ENCODE data around the gene LTF.

LTF gene

DNA sequence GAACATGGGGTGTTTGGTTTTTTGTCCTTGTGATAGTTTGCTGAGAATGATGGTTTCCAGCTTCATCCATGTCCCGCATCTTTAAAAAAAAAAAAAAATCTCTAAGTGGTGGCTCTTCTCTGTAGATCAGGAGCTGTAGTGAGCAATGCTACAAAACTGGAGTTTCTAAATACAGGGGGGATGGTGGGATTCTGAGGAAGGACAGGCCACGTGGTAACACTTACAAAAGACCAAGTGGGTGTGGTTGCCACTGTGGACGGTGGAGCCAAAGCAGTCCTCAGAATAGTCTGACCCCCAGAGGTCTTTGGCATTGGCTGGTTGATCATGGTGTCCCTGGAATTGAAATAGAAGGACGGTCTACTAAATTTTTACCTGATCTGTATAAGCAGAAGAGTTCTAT lies 50.0 kb downstream of the LTF start:
- H3K9ac ChIP-seq (ENCODE audit: low read length), result no peak overlapping the region
- H3K27ac ChIP-seq (ENCODE audit: low read depth, low read length), result no peak overlapping the region
- no peak overlapping the region for H3K4me3 ChIP-seq (ENCODE audit: low read depth in 1 of 2, low read length in 2 of 2)
- H3K36me3 ChIP-seq (ENCODE audit: insufficient read depth, low read length), result no peaks in the 10 kb centered on the region
- no peaks in the 10 kb centered on the region for H3K9me3 ChIP-seq (ENCODE audit: low read length)
- no peaks in the 10 kb centered on the region for H3K4me1 ChIP-seq (ENCODE audit: insufficient read depth, low read length)
- H3K27me3 ChIP-seq (ENCODE audit: control insufficient read depth in 1 of 2, insufficient read depth in 2 of 2, low read length in 2 of 2), result no peaks in the 10 kb centered on the region

GRCh38 chr3:46413951-46414350 lies 50.8 kb downstream of the LTF start:
- Histone ChIP-seq H3K4me1 (ENCODE audit: insufficient read depth, low read length) (no peaks in the 10 kb centered on the region), H3K27me3 (ENCODE audit: control insufficient read depth in 1 of 2, insufficient read depth in 2 of 2, low read length in 2 of 2) (no peaks in the 10 kb centered on the region), H3K27ac (ENCODE audit: low read depth, low read length) (no peak overlapping the region), H3K4me3 (ENCODE audit: low read depth in 1 of 2, low read length in 2 of 2) (no peak overlapping the region), H3K36me3 (ENCODE audit: insufficient read depth, low read length) (no peaks in the 10 kb centered on the region), H3K9ac (ENCODE audit: low read length) (no peak overlapping the region), H3K9me3 (ENCODE audit: low read length) (no peaks in the 10 kb centered on the region)

GRCh38 chr3:46412786-46413298 lies 51.9 kb downstream of the LTF start:
- no peaks in the 10 kb centered on the region for H3K9me3 ChIP-seq (ENCODE audit: low read length)
- no peak overlapping the region for H3K4me3 ChIP-seq (ENCODE audit: low read depth in 1 of 2, low read length in 2 of 2)
- no peaks in the 10 kb centered on the region for H3K4me1 ChIP-seq (ENCODE audit: insufficient read depth, low read length)
- H3K27ac ChIP-seq (ENCODE audit: low read depth, low read length), result no peak overlapping the region
- H3K36me3 ChIP-seq (ENCODE audit: insufficient read depth, low read length), result no peaks in the 10 kb centered on the region
- no peak overlapping the region for H3K9ac ChIP-seq (ENCODE audit: low read length)
- no peaks in the 10 kb centered on the region for H3K27me3 ChIP-seq (ENCODE audit: control insufficient read depth in 1 of 2, insufficient read depth in 2 of 2, low read length in 2 of 2)

DNA sequence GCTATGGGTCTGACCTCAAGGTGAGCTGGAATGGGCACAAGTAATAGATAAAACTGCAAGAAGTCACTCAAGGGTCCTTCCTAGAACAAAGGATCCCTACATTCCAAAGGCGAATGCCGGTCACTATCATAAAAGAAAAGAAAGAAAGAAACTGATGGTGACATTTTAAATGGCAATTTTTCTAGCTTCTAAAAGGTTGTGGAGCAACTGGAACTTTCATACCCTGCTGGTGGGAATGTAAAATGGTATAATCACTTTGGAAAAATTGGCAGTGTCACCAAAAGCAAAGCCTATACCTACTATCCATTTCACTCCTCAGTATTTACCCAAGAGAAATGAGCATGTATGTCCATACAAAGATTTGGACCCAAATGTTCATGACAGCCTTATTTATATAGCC lies 53.4 kb downstream of the LTF start:
- H3K27ac ChIP-seq (ENCODE audit: low read depth, low read length), result no peak overlapping the region
- H3K9me3 ChIP-seq (ENCODE audit: low read length), result no peaks in the 10 kb centered on the region
- H3K36me3 ChIP-seq (ENCODE audit: insufficient read depth, low read length), result no peaks in the 10 kb centered on the region
- H3K9ac ChIP-seq (ENCODE audit: low read length), result no peak overlapping the region
- H3K27me3 ChIP-seq (ENCODE audit: control insufficient read depth in 1 of 2, insufficient read depth in 2 of 2, low read length in 2 of 2), result no peaks in the 10 kb centered on the region
- H3K4me3 ChIP-seq (ENCODE audit: low read depth in 1 of 2, low read length in 2 of 2), result no peak overlapping the region
- no peaks in the 10 kb centered on the region for H3K4me1 ChIP-seq (ENCODE audit: insufficient read depth, low read length)

DNA sequence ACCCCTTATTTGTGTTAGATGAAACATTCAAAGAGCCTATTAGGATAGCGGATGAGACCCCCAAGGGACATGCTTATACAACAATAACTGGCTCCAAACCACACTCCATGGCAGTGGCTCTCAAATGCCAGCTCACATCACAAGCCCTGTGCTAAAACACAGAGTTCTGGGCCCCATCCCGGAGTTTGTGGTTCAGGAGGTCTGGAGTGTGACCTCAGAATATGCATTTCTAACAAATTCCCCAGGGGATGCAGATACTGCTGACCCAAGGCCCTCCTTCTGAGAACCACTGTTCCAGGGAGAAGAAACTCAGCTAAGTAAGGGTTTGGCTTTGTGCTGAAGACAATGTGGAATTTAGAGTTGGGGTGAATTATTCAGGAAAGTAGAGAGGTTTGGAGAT lies 54.0 kb downstream of the LTF start:
- no peaks in the 10 kb centered on the region for H3K4me1 ChIP-seq (ENCODE audit: insufficient read depth, low read length)
- H3K9ac ChIP-seq (ENCODE audit: low read length), result no peak overlapping the region
- no peak overlapping the region for H3K4me3 ChIP-seq (ENCODE audit: low read depth in 1 of 2, low read length in 2 of 2)
- H3K27me3 ChIP-seq (ENCODE audit: control insufficient read depth in 1 of 2, insufficient read depth in 2 of 2, low read length in 2 of 2), result no peaks in the 10 kb centered on the region
- H3K36me3 ChIP-seq (ENCODE audit: insufficient read depth, low read length), result no peaks in the 10 kb centered on the region
- no peaks in the 10 kb centered on the region for H3K9me3 ChIP-seq (ENCODE audit: low read length)
- no peak overlapping the region for H3K27ac ChIP-seq (ENCODE audit: low read depth, low read length)

GRCh38 chr3:46409739-46410489 lies 54.8 kb downstream of the LTF start:
- no peak overlapping the region for H3K27ac ChIP-seq (ENCODE audit: low read depth, low read length)
- no peaks in the 10 kb centered on the region for H3K27me3 ChIP-seq (ENCODE audit: control insufficient read depth in 1 of 2, insufficient read depth in 2 of 2, low read length in 2 of 2)
- H3K9ac ChIP-seq (ENCODE audit: low read length), result no peak overlapping the region
- H3K36me3 ChIP-seq (ENCODE audit: insufficient read depth, low read length), result no peaks in the 10 kb centered on the region
- no peak overlapping the region for H3K4me3 ChIP-seq (ENCODE audit: low read depth in 1 of 2, low read length in 2 of 2)
- no peaks in the 10 kb centered on the region for H3K9me3 ChIP-seq (ENCODE audit: low read length)
- H3K4me1 ChIP-seq (ENCODE audit: insufficient read depth, low read length), result no peaks in the 10 kb centered on the region

DNA sequence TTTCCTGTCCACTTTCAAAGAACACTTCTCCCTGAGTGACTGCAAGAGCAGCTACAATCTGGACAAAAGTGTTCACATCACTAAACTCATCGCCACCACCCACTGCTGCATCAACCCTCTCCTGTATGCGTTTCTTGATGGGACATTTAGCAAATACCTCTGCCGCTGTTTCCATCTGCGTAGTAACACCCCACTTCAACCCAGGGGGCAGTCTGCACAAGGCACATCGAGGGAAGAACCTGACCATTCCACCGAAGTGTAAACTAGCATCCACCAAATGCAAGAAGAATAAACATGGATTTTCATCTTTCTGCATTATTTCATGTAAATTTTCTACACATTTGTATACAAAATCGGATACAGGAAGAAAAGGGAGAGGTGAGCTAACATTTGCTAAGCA lies 55.9 kb downstream of the LTF start:
- no peak overlapping the region for H3K4me3 ChIP-seq (ENCODE audit: low read depth in 1 of 2, low read length in 2 of 2)
- no peaks in the 10 kb centered on the region for H3K36me3 ChIP-seq (ENCODE audit: insufficient read depth, low read length)
- no peaks in the 10 kb centered on the region for H3K9me3 ChIP-seq (ENCODE audit: low read length)
- H3K4me1 ChIP-seq (ENCODE audit: insufficient read depth, low read length), result no peaks in the 10 kb centered on the region
- H3K27me3 ChIP-seq (ENCODE audit: control insufficient read depth in 1 of 2, insufficient read depth in 2 of 2, low read length in 2 of 2), result no peaks in the 10 kb centered on the region
- no peak overlapping the region for H3K27ac ChIP-seq (ENCODE audit: low read depth, low read length)
- H3K9ac ChIP-seq (ENCODE audit: low read length), result no peak overlapping the region

DNA sequence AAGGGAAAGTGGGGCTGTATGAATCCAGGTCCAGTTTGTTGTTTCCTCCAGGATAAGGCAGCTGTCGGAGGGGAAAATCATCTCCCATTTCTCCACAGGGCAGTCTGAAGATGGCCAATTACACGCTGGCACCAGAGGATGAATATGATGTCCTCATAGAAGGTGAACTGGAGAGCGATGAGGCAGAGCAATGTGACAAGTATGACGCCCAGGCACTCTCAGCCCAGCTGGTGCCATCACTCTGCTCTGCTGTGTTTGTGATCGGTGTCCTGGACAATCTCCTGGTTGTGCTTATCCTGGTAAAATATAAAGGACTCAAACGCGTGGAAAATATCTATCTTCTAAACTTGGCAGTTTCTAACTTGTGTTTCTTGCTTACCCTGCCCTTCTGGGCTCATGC lies 56.7 kb downstream of the LTF start:
- H3K36me3 ChIP-seq (ENCODE audit: insufficient read depth, low read length), result no peaks in the 10 kb centered on the region
- no peaks in the 10 kb centered on the region for H3K4me1 ChIP-seq (ENCODE audit: insufficient read depth, low read length)
- H3K27me3 ChIP-seq (ENCODE audit: control insufficient read depth in 1 of 2, insufficient read depth in 2 of 2, low read length in 2 of 2), result no peaks in the 10 kb centered on the region
- no peak overlapping the region for H3K9ac ChIP-seq (ENCODE audit: low read length)
- H3K9me3 ChIP-seq (ENCODE audit: low read length), result no peaks in the 10 kb centered on the region
- no peak overlapping the region for H3K27ac ChIP-seq (ENCODE audit: low read depth, low read length)
- no peak overlapping the region for H3K4me3 ChIP-seq (ENCODE audit: low read depth in 1 of 2, low read length in 2 of 2)

GRCh38 chr3:46406788-46407611 lies 57.7 kb downstream of the LTF start, which contains the start of the genes CCR5AS and CCRL2:
TSS of gene CCR5AS (minus strand) at chr3:46407066.
TSS of gene CCRL2 (plus strand) at chr3:46407259. CDS start at chr3:46408080, 821 bp downstream.
- Histone ChIP-seq H3K9me3 (ENCODE audit: low read length) (no peaks in the 10 kb centered on the region), H3K4me3 (ENCODE audit: low read depth in 1 of 2, low read length in 2 of 2) (peak within 1 kb of the TSS in 1 of 2 donors; percentile 27), H3K27ac (ENCODE audit: low read depth, low read length) (peak within 1 kb of the TSS; percentile 52), H3K9ac (ENCODE audit: low read length) (no peak within 1 kb of the TSS), H3K27me3 (ENCODE audit: control insufficient read depth in 1 of 2, insufficient read depth in 2 of 2, low read length in 2 of 2) (no peaks in the 10 kb centered on the region), H3K4me1 (ENCODE audit: insufficient read depth, low read length) (no peaks in the 10 kb centered on the region), H3K36me3 (ENCODE audit: insufficient read depth, low read length) (no peaks in the 10 kb centered on the region)

GRCh38 chr3:46406443-46406787 lies 58.3 kb downstream of the LTF start:
- H3K27me3 ChIP-seq (ENCODE audit: control insufficient read depth in 1 of 2, insufficient read depth in 2 of 2, low read length in 2 of 2), result no peaks in the 10 kb centered on the region
- H3K9ac ChIP-seq (ENCODE audit: low read length), result no peak overlapping the region
- no peaks in the 10 kb centered on the region for H3K9me3 ChIP-seq (ENCODE audit: low read length)
- no peaks in the 10 kb centered on the region for H3K36me3 ChIP-seq (ENCODE audit: insufficient read depth, low read length)
- no peaks in the 10 kb centered on the region for H3K4me1 ChIP-seq (ENCODE audit: insufficient read depth, low read length)
- no peak overlapping the region for H3K4me3 ChIP-seq (ENCODE audit: low read depth in 1 of 2, low read length in 2 of 2)
- peak overlapping the region; percentile 1 for H3K27ac ChIP-seq (ENCODE audit: low read depth, low read length)

DNA sequence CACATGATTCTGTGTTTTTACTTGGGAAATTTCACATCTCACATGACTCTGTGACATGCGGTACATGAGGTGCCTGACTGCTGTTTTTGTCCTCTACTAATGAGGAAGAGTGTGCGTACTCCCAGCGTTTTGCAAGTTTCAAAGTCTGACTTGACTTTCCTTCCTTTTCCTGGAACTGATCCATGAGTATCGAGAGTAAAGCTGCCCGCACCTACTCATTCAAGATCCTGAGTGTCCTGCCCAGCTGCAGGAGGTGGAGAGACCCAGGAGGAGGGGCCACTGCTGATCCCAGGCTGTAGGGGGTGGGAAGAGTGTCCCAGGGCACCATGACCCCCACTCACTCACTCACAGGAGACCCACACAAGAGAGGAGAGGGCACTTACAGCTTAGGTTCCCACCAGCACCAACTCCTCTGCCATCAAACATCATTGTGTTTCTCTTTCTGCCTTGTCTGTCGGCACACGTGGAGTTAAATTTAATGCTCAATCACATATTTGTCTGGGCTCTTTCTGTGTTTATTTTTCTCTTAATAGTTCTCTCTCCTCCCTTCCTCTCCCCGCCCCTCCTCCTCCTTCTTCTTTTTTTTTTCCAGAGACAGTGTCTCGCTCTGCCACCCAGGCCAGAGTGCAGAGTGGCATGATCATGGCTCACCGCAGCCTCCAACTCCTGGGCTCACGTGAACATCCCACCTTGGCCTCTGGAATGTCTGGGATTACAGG lies 59.2 kb downstream of the LTF start:
- H3K4me3 ChIP-seq (ENCODE audit: low read depth in 1 of 2, low read length in 2 of 2), result no peak overlapping the region
- H3K9me3 ChIP-seq (ENCODE audit: low read length), result no peaks in the 10 kb centered on the region
- no peak overlapping the region for H3K9ac ChIP-seq (ENCODE audit: low read length)
- no peaks in the 10 kb centered on the region for H3K4me1 ChIP-seq (ENCODE audit: insufficient read depth, low read length)
- peak overlapping the region; percentile 52 for H3K27ac ChIP-seq (ENCODE audit: low read depth, low read length)
- H3K36me3 ChIP-seq (ENCODE audit: insufficient read depth, low read length), result no peaks in the 10 kb centered on the region
- no peaks in the 10 kb centered on the region for H3K27me3 ChIP-seq (ENCODE audit: control insufficient read depth in 1 of 2, insufficient read depth in 2 of 2, low read length in 2 of 2)

Measured in muscle layer of colon (tissue), 2 donors.